NCI-H460 (cell line): ENCODE data around the gene SCAMP1. TPM values are rescaled to one million over a fixed set of nuclear protein-coding genes. Genes with fewer than 3 reads are reported as not detected.
"Not testable (repeated sequence)": the region's sequence is repeated elsewhere in the genome, so short reads cannot be mapped to it uniquely, and the experiment has no call there.

Experiments
- DNase-seq: peaks from one replicate; pipeline ENCODE4 v3.0.0-alpha.2; 2016; ENCODE audit warnings: low read depth; ENCODE audit errors: extremely low read depth
- total RNA-seq: library from RNA; depleted of rRNA; stranded (reverse); fragments of >200 nt; shearing (Covaris generic); gene quantifications from 2 replicates; pipeline ENCODE4 v1.2.3, GENCODE V29; 2014

The SCAMP1 gene
- total RNA-seq, 1 experiment from 2014 or later = 37.5 TPM

GRCh38 chr5:78419396-78419795, 59.0 kb downstream of the SCAMP1 start:
- DNase-seq = no peak

GRCh38 chr5:78420548-78420947, 60.1 kb downstream of the SCAMP1 start:
- DNase-seq = no peak

GRCh38 chr5:78424665-78425064, 64.2 kb downstream of the SCAMP1 start:
- no peak for DNase-seq

- no peak for DNase-seq
Observed at GRCh38 chr5:78429332-78429980, 69.0 kb downstream of the SCAMP1 start.

GRCh38 chr5:78430866-78431265, 70.4 kb downstream of the SCAMP1 start:
- DNase-seq = no peak

GRCh38 chr5:78433972-78434371, 73.6 kb downstream of the SCAMP1 start:
- DNase-seq = no peak

- DNase-seq = no peak
Observed at GRCh38 chr5:78447775-78448424, 87.5 kb downstream of the SCAMP1 start.

- DNase-seq = no peak
Observed at GRCh38 chr5:78449103-78449502, 88.7 kb downstream of the SCAMP1 start.

- DNase-seq = not testable (repeated sequence)
Observed at GRCh38 chr5:78457507-78457906, 97.1 kb downstream of the SCAMP1 start.

- no peak for DNase-seq
Observed at GRCh38 chr5:78458843-78459242, 98.4 kb downstream of the SCAMP1 start.

- no peak for DNase-seq
Observed at GRCh38 chr5:78467140-78467539, 106.7 kb downstream of the SCAMP1 start.

GRCh38 chr5:78467752-78468357, 107.4 kb downstream of the SCAMP1 start:
- DNase-seq = peak; percentile 21

GRCh38 chr5:78471896-78472295, 111.5 kb downstream of the SCAMP1 start:
- DNase-seq = no peak

- no peak for DNase-seq
Observed at GRCh38 chr5:78472469-78473106, 112.2 kb downstream of the SCAMP1 start.

GRCh38 chr5:78473751-78474150, 113.3 kb downstream of the SCAMP1 start:
- no peak for DNase-seq

GRCh38 chr5:78475370-78475769, 115.0 kb downstream of the SCAMP1 start:
- DNase-seq = no peak

- no peak for DNase-seq
Observed at GRCh38 chr5:78476795-78477194, 116.4 kb downstream of the SCAMP1 start.

- no peak for DNase-seq
Observed at GRCh38 chr5:78482948-78483347, 122.5 kb downstream of the SCAMP1 start.

GRCh38 chr5:78483809-78484521, 123.5 kb downstream of the SCAMP1 start:
- DNase-seq = no peak

- DNase-seq = no peak
Observed at GRCh38 chr5:78486218-78486617, 125.8 kb downstream of the SCAMP1 start.

- no peak for DNase-seq
Observed at GRCh38 chr5:78487846-78488245, 127.4 kb downstream of the SCAMP1 start.
